Right lobe of liver (tissue), 4 donors: ENCODE data around the gene SPANXN2.

Experiments
- POLR2A ChIP-seq: fragments of 450-650 bp; IDR thresholded peaks from one replicate; pipeline ENCODE4 v1.6.1; 2017; ENCODE audit warnings: antibody characterized with exemption, mild to moderate bottlenecking
- TF ChIP-seq, protein P1 (sequence below), 4 donors: fragments of 200-600 bp in 3 of 4; fragments of 450-650 bp in 1 of 4; IDR thresholded peaks; one replicate each; pipeline versions ENCODE4 v1.5.1 to v1.8.0; 2016 to 2022; ENCODE audit warnings: antibody characterized with exemption in 4 of 4, mild to moderate bottlenecking in 2 of 4
- donor health status: DM: no; HTN: no; CAD: no.
- donor health status: DM: no; HTN: no; CAD: no.
- donor health status: DM: no; HTN: yes; CAD: no.

DNA sequence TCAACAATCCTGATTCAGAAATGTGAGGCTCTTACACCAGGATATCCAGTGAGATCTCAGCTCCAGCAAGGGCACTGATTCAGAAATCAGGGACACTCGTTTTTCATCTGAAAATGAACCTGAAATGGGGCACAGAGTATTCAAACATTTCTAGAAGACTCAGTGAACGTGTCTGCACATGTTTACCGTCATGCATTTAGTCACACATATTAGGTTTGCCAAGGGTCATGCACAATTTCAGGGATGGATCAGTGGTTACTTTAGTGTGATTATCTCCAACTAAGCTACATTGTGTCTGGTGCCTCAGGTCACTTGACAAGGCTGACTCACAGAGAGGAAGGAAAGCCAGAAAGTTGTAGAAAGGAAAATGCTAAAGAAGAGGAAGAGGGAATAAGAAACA is 33.6 kb upstream of the SPANXN2 start:
- TF ChIP-seq, protein P1, sequence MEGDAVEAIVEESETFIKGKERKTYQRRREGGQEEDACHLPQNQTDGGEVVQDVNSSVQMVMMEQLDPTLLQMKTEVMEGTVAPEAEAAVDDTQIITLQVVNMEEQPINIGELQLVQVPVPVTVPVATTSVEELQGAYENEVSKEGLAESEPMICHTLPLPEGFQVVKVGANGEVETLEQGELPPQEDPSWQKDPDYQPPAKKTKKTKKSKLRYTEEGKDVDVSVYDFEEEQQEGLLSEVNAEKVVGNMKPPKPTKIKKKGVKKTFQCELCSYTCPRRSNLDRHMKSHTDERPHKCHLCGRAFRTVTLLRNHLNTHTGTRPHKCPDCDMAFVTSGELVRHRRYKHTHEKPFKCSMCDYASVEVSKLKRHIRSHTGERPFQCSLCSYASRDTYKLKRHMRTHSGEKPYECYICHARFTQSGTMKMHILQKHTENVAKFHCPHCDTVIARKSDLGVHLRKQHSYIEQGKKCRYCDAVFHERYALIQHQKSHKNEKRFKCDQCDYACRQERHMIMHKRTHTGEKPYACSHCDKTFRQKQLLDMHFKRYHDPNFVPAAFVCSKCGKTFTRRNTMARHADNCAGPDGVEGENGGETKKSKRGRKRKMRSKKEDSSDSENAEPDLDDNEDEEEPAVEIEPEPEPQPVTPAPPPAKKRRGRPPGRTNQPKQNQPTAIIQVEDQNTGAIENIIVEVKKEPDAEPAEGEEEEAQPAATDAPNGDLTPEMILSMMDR (IDR thresholded peaks at IDR 0.05): no peak
- TF ChIP-seq POLR2A: no peak
